ENCODE data around the gene HLCS.

DNA sequence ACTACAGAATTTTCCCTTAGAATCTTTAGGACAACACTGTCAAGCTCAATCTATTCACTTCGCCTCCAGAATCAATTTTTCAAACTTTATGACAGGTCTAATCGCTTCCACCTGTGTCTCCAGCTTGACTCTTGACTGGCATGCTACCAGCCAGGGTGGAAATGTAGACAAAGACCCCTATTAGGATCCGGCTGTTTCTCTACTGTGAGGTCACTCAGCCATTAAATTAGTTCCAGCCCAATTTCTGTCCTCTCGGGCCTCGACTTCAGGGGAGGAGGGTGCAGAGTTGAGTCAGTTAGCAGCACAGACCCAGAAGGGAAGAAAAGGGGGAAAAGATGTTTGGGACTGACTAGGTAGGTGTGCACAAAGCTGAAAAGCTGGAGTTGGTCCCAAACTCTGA, 78.5 kb downstream of the HLCS start:
- no peak for TF ChIP-seq EZH2 (IDR thresholded peaks at IDR 0.05; ENCODE audit: borderline replicate concordance)
- TF ChIP-seq, protein P1, sequence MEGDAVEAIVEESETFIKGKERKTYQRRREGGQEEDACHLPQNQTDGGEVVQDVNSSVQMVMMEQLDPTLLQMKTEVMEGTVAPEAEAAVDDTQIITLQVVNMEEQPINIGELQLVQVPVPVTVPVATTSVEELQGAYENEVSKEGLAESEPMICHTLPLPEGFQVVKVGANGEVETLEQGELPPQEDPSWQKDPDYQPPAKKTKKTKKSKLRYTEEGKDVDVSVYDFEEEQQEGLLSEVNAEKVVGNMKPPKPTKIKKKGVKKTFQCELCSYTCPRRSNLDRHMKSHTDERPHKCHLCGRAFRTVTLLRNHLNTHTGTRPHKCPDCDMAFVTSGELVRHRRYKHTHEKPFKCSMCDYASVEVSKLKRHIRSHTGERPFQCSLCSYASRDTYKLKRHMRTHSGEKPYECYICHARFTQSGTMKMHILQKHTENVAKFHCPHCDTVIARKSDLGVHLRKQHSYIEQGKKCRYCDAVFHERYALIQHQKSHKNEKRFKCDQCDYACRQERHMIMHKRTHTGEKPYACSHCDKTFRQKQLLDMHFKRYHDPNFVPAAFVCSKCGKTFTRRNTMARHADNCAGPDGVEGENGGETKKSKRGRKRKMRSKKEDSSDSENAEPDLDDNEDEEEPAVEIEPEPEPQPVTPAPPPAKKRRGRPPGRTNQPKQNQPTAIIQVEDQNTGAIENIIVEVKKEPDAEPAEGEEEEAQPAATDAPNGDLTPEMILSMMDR (IDR thresholded peaks at IDR 0.05; ENCODE audit: poor library complexity) = no peak
